Upper lobe of left lung (tissue), 6 donors: ENCODE measurements around the gene ZNF600. TPM values are rescaled to one million over a fixed set of nuclear protein-coding genes. Genes with fewer than 3 reads are reported as not detected.
"Not testable (repeated sequence)": the region's sequence is repeated elsewhere in the genome, so short reads cannot be mapped to it uniquely, and the experiment has no call there.

Experiments
- ATAC-seq, 2 donors: fragments of 200-7000 bp; cut with Tn5 transposase; one replicate each; pipeline ENCODE4 v1.9.1; 2022; ENCODE audit warnings: mild to moderate bottlenecking in 2 of 2, moderate library complexity in 2 of 2; ENCODE audit not compliant: low FRiP score in 2 of 2
- DNase-seq, 2 donors: peaks; one replicate each; pipeline ENCODE4 v3.0.0-alpha.2; 2019 to 2020
- H3K27ac ChIP-seq, 4 donors: fragments of 200-600 bp; sonication (generic); one replicate each; pipeline ENCODE4 v1.5.1; 2016 to 2019
- H3K27me3 ChIP-seq, 4 donors: fragments of 200-600 bp; sonication (generic); one replicate each; pipeline ENCODE4 v1.5.1; 2017 to 2019
- H3K36me3 ChIP-seq, 4 donors: fragments of 200-600 bp; sonication (generic); one replicate each; pipeline ENCODE4 v1.5.1; 2016 to 2019
- H3K4me1 ChIP-seq, 4 donors: fragments of 200-600 bp; sonication (generic); one replicate each; pipeline ENCODE4 v1.5.1; 2018 to 2019
- H3K4me3 ChIP-seq, 4 donors: fragments of 200-600 bp; sonication (generic); one replicate each; pipeline ENCODE4 v1.5.1; 2017 to 2019; ENCODE audit warnings: mild to moderate bottlenecking in 2 of 4, moderate library complexity in 1 of 4
- H3K9me3 ChIP-seq, 4 donors: fragments of 200-600 bp; sonication (generic); one replicate each; pipeline ENCODE4 v1.5.1; 2018 to 2019
- EP300 ChIP-seq, 4 donors: sonication (generic); formaldehyde crosslinking; IDR thresholded peaks; one replicate each; pipeline ENCODE4 v1.5.1; 2017; ENCODE audit warnings: antibody characterized with exemption in 4 of 4, control low read depth in 2 of 4
- POLR2A ChIP-seq, 4 donors: fragments of 450-650 bp; IDR thresholded peaks; one replicate each; pipeline ENCODE4 v1.5.1; 2016 to 2017; ENCODE audit warnings: antibody characterized with exemption in 4 of 4, mild to moderate bottlenecking in 2 of 4
- POLR2AphosphoS5 ChIP-seq, 2 donors: sonication (generic); formaldehyde crosslinking; IDR thresholded peaks; one replicate each; pipeline ENCODE4 v1.5.1; 2017; ENCODE audit warnings: antibody characterized with exemption in 2 of 2
- WGBS, 2 donors: methylation state at CpG; one replicate each; pipeline ENCODE4 v1.1.5; 2017 to 2018; 5-methylcytosine and 5-hydroxymethylcytosine counted together
- total RNA-seq, 6 donors: library from RNA; depleted of rRNA in 4 of 6; stranded (reverse); fragments of >200 nt in 4 of 6; gene quantifications; one replicate each; pipeline versions ENCODE4 v1.1.0 to v1.2.1, GENCODE V29; 2016 to 2021
- TF ChIP-seq, protein P1 (sequence below), 6 experiments: fragments of 450-650 bp in 4 of 6; fragments of 200-600 bp in 2 of 6; sonication (generic) in 2 of 6; IDR thresholded peaks; one replicate each; pipeline ENCODE4 v1.5.1; 2016 to 2019; ENCODE audit warnings: antibody characterized with exemption in 6 of 6
- donor health status: DM: no; HTN: no; CAD: no; lungs with moderate emphysema.
- donor health status: DM: no; HTN: yes; CAD: no; lungs with severe emphysema.

Gene ZNF600
- total RNA-seq, 6 donors from 2014 or later: 9.4 to 68.1 (median 11.1) TPM

DNA sequence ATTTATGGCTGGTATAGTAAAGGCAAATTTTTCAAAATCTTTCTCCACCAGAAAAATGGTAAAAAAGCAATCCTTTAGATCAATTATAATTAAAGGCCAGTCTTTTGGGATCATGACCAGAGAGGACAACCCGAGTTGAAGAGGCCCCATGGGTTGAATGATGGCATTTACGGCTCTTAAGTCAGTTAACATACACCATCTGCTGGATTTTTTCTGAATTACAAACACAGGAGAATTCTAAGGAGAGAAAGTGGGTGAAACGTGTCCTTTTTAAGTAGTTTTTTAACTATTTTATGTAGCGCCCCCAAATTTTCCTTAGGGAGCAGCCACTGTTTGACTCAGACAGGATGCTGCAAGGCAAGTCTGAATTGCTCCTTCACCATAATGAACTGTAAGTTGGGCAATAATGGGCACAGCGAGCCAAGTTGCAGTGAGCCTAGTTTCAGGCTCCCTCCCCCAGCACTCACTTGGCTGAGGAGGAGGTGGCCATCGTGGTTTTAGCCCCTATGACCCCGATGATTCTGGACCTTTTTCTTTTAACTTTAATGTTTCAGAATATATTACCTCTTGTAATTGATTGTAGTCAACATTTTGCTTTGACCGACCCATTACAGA is 38.1 kb downstream of the ZNF600 start:
- no peak overlapping the region for H3K27ac ChIP-seq
- H3K9me3 ChIP-seq: no peaks in the 10 kb centered on the region
- ATAC-seq (no peak), DNase-seq (no peak)
- WGBS, 2 donors: 26 to 31% methylated on average over 8 of the region's 8 CpGs
- TF ChIP-seq, protein P1, sequence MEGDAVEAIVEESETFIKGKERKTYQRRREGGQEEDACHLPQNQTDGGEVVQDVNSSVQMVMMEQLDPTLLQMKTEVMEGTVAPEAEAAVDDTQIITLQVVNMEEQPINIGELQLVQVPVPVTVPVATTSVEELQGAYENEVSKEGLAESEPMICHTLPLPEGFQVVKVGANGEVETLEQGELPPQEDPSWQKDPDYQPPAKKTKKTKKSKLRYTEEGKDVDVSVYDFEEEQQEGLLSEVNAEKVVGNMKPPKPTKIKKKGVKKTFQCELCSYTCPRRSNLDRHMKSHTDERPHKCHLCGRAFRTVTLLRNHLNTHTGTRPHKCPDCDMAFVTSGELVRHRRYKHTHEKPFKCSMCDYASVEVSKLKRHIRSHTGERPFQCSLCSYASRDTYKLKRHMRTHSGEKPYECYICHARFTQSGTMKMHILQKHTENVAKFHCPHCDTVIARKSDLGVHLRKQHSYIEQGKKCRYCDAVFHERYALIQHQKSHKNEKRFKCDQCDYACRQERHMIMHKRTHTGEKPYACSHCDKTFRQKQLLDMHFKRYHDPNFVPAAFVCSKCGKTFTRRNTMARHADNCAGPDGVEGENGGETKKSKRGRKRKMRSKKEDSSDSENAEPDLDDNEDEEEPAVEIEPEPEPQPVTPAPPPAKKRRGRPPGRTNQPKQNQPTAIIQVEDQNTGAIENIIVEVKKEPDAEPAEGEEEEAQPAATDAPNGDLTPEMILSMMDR (IDR thresholded peaks at IDR 0.05): peak; percentile 28 to 65 (median 48)
- TF ChIP-seq POLR2A (IDR thresholded peaks at IDR 0.05): no peak
- no peak for TF ChIP-seq POLR2AphosphoS5 (IDR thresholded peaks at IDR 0.05)
- no peaks in the 10 kb centered on the region for H3K27me3 ChIP-seq
- H3K36me3 ChIP-seq: no peaks in the 10 kb centered on the region
- no peak overlapping the region for H3K4me3 ChIP-seq
- no peaks in the 10 kb centered on the region for H3K4me1 ChIP-seq

GRCh38 chr19:52745919-52746318 is 40.7 kb downstream of the ZNF600 start:
- not testable (repeated sequence) for H3K36me3 ChIP-seq, H3K4me3 ChIP-seq

DNA sequence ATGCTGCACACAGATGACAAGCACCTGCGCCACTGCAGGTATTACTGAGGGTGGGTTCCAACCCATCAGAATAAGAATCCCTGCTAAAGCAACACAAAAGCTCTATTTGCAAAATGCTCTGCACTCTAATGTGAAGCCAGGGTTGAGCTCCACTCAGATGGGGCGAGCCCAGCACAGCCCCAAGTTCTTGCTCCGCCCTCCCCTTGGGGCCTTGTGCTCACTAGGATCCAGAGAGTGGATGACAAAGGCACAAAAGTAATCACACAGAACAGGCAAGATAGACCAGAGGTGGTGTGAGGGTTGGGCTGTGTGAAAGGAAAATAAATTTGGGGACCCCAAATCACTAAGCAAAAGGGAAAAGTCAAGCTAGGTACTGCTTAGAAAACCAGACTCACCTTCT is 43.5 kb downstream of the ZNF600 start:
- TF ChIP-seq EP300 (IDR thresholded peaks at IDR 0.05): no peak
- TF ChIP-seq POLR2AphosphoS5 (IDR thresholded peaks at IDR 0.05): no peak
- no peak overlapping the region for H3K27ac ChIP-seq
- no peaks in the 10 kb centered on the region for H3K9me3 ChIP-seq
- 92 to 95% methylated on average over 3 of the region's 3 CpGs for WGBS, 2 donors
- no peak for ATAC-seq
- H3K27me3 ChIP-seq: no peaks in the 10 kb centered on the region
- no peak for DNase-seq
- H3K4me1 ChIP-seq: no peaks in the 10 kb centered on the region
- H3K36me3 ChIP-seq: no peaks in the 10 kb centered on the region
- H3K4me3 ChIP-seq: no peak overlapping the region

More at GRCh38 chr19:52745919-52746318, 40.7 kb downstream of the ZNF600 start:
- WGBS, 2 donors: 47 to 52% methylated on average over 10 of the region's 10 CpGs
- not testable (repeated sequence) for ATAC-seq, H3K9me3 ChIP-seq, H3K27me3 ChIP-seq, H3K4me1 ChIP-seq, DNase-seq
- peak overlapping the region in 1 of 4 donors; percentile 16 for H3K27ac ChIP-seq

GRCh38 chr19:52742516-52742915 is 44.1 kb downstream of the ZNF600 start:
- Histone ChIP-seq H3K27me3 (no peaks in the 10 kb centered on the region), H3K27ac (no peak overlapping the region), H3K4me1 (no peaks in the 10 kb centered on the region), H3K4me3 (no peak overlapping the region), H3K9me3 (no peaks in the 10 kb centered on the region), H3K36me3 (no peaks in the 10 kb centered on the region)
- TF ChIP-seq, protein P1 (IDR thresholded peaks at IDR 0.05): no peak
- TF ChIP-seq EP300 (IDR thresholded peaks at IDR 0.05): no peak
- no peak for TF ChIP-seq POLR2AphosphoS5 (IDR thresholded peaks at IDR 0.05)
- TF ChIP-seq POLR2A (IDR thresholded peaks at IDR 0.05): no peak
- WGBS, 2 donors: 53 to 65% methylated on average over 3 of the region's 3 CpGs
- no peak for ATAC-seq
- no peak for DNase-seq

DNA sequence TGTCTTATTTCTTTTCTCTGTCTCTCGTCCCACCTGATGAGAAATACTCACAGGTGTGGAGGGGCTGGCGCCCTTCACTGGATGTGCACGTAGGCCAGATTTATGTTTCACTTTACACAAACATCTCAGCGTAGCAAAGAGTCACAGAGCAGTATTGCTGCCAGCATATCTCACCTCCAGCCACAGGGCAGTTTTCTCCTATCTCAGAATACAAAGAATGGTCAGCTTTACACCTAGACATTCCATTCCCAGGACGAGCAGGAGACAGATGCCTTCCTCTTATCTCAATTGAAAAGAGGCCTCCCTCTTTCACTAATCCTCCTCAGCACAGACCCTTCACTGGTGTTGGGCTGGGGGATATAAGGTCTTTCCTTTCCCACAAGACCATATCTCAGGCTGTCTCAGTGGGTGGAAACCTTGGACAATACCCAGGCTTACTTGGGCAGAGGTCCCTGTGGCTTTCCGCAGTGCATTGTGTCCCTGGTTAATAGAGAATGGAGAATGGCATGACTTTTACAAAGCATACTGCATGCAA is 44.6 kb downstream of the ZNF600 start:
- Histone ChIP-seq H3K4me1 (no peaks in the 10 kb centered on the region), H3K27ac (no peak overlapping the region), H3K27me3 (no peaks in the 10 kb centered on the region), H3K36me3 (no peaks in the 10 kb centered on the region), H3K4me3 (no peak overlapping the region), H3K9me3 (no peaks in the 10 kb centered on the region)
- TF ChIP-seq POLR2A (IDR thresholded peaks at IDR 0.05) (no peak), EP300 (IDR thresholded peaks at IDR 0.05) (no peak), POLR2AphosphoS5 (IDR thresholded peaks at IDR 0.05) (no peak)
- TF ChIP-seq, protein P1 (IDR thresholded peaks at IDR 0.05): no peak
- no peak for DNase-seq
- no peak for ATAC-seq
- WGBS, 2 donors: 70 to 79% methylated on average over 6 of the region's 6 CpGs

- H3K27me3 ChIP-seq, H3K4me1 ChIP-seq, H3K27ac ChIP-seq, H3K36me3 ChIP-seq, H3K9me3 ChIP-seq, ATAC-seq, H3K4me3 ChIP-seq, DNase-seq: not testable (repeated sequence)
- 85 to 86% methylated on average over 7 of the region's 7 CpGs for WGBS, 2 donors
These were observed 45.2 kb downstream of the ZNF600 start for GRCh38 chr19:52741371-52741770.
